D341Med (cell line): Measurements from ENCODE around the gene SLC35F1.

ENCODE experiments used
- DNase-seq: peaks from one replicate; pipeline ENCODE4 v3.0.0; 2012; ENCODE audit warnings: low spot score

SLC35F1 gene

DNA sequence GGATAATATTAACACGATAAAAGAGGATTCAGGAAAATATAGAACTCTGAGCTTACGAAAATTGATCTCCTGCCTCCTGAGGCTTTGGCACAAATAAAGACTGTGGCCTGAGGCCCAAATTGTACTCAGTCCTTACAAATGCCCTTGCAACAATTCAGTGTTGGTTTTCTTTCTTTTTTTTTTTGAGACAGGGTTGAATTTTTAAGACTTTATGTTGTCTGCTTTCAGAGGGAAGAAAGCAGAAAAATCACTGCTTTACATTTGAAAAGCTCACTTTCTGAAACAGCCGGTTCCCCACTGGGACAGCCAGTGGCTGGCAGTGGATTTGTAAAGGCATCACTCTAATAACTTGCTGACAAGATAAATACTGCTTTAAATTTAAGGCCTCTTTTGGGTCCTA lies 290.5 kb downstream of the SLC35F1 start:
- DNase-seq, result no peak

DNA sequence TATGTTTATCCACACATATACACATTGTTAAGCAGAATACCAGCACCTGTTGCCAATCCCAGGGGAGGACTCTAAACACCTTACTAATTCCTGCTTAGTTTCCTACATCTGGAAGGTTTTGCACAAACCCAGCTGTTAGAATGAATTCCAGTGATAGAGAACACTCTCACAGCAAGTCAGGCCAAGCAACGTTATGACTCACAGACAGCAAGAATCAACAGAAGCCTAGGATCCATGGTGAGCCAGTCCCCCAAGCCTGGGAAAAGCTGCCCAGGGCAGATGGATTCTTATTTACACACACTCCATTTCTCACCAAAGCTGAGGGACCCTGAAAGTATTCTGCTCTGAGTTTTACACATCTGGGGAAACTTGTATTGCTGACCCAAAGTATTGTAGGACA lies 291.7 kb downstream of the SLC35F1 start:
- DNase-seq, result no peak

DNA sequence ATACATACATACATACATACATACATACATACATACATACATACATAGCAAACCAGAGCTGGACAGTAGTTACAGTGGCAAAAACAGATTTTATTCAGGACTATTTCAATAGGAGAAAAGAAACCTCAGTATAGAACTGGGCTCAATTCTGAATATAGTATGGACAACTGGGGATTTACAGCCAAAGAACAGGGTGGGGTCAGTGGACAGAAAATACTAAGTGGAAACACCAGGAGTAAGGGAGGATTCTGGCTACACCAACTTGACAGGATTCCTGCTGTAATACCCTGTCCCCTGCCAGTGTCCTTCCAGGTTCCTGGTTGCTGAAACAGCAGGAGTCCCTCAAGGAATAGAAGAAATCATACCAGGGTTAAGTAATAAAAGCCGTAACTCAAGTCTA lies 293.1 kb downstream of the SLC35F1 start:
- DNase-seq, result no peak

DNA sequence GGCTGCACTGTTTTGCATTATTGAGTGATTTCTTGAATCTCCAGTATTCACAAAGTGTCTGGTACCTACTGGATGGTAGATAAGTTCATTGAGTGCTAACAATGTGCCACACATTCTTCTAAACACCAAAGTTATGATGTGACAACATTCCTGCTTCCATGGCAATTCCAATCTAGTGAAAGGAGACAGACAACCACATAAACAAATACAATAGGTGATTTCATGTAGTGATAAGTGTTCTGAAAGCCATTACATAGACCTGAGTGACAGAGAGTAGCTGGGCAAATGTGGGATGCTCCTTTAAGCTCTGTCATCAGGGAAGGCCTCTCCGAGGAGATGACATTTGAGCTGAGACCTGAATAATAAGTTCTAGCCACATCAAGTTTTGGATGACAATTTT lies 295.5 kb downstream of the SLC35F1 start:
- no peak for DNase-seq

DNA sequence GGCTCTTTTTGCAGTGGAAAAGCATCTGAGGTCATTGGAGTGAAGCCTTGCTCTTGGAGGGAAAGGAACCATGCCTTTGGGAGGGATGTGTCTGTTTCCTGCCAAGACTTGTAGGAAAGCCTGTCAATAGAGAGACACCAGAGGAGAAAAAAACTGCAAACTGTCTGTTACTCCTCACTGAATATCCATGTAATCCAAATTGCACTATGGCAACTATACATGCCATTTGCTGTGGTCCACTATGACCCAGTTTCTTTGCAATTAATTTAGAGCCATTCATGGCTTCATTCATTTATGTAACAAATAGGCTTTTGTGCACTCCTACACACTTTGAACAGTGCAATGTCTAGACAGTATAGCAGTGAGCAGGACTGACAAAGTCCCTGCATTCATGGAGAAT lies 296.5 kb downstream of the SLC35F1 start:
- no peak for DNase-seq

DNA sequence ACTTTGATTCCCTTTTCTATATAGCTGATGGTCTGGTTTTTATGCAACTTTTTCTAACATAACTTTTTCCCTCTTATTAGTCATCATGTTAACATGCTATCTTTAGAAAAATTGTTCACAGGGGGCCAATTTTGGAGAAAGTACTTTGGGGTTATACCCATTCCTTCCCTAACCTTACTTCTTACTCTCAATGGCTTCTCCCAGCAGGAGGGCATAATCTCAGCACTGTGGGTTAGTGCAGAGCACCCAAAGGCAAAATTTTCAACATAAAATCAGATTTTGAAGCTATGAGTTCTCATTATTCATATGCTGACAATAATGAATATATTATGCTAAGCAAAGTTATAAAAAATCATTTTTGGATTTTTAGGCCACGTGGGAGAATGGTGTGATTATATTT lies 299.2 kb downstream of the SLC35F1 start:
- DNase-seq, result no peak

DNA sequence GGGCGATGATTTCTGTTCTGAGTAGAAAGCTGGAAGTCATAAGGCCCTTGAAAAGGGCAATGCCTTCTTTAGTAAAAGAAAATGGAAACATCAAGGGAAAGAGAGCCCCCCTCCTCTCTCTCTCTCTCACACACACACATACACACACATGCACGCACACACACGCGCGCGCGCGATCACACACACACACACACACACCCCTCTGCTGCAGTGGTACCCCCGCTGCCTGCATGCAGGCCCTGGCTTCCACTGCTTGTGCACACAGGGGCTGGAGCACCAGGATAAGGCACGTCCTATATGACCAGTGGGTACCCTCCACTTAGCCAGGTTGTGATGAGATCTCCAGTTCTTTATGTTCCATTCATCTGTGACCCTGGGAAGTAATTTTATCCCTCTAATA lies 300.9 kb downstream of the SLC35F1 start:
- DNase-seq, result no peak

DNA sequence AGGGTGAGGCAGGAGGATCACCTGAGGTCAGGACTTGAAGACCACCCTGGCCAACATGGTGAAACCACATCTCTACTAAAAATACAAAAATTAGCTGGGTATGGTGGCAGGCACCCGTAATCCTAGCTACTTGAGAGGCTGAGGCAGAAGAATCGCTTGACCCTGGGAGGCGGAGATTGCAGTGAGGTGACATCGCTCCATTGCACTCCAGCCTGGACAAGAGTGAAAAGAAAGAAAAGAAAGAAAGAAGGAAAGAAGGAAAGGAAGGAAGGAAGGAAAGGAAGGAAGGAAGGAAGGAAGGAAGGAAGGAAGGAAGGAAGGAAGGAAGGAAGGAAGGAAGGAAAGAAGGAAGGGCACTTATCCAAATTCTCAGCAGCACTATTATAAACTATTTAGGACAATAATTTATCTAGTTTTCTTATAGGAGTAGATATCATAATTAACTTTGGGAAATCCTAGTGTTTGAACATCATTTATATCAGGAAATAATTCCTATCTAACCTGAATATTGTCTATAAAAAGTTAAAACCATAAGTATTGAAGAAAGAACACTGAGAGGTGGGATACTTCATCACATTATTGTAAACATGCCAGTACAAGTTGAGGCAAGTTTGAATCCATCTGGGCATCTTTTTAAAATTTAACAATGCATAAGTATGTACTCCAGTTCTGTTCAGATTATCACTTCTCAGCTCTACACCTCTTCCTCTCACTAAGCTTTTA lies 305.5 kb downstream of the SLC35F1 start:
- no peak for DNase-seq

DNA sequence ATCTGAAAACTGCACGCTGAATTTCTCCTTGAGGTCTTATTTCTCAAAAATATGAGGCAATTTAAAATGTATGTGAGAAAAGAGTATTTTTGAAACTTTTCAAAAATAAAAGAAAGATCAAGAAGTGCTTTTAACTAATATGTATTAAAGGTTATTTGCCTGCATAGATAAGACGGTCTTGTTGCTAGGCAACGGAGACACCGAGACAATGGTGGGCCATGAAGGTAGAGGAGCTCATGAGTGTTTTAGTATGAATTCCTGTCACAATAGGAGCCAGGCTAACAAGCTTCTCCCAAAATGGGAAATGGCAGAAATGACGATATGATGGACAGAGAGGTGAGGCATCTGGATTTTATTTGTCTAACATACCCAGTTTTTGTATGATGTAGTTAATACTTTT lies 308.2 kb downstream of the SLC35F1 start:
- DNase-seq, result no peak

DNA sequence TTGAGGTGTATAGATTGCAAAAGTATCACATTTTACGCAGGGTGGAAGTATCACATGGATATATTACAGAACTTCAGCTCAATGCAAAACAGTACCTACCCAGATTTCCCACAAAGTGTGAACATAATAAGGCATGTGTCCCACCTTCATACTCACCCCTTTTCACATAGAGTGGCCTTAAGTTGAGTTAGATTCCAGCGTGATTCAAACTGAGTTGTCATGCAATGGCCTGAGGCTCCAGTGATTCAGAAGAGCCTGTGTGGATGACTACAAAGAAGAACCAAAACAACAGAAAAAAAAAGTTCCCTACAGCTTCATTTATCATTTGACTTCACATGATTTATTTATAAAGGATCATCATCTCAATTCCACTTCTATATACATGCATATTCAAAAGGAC lies 309.7 kb downstream of the SLC35F1 start:
- DNase-seq, result no peak

DNA sequence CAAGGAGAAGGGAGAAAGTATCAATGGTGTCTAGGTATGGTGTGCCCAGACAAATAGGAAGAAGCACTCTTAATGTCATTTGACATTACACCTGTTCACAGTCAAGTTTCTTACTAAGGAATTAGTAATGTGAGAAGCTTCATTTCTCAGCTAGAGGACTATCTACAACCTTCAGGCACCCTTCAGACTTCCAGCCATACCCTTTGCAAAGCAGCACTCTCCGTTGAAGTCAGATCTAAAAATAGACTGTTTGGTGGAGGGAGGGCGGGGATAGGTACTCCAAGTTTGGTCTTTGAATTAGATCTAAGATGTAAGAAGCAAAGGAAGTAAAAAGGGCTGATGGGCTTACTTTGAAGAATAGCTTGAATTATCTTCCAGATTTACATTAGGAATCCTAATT lies 311.1 kb downstream of the SLC35F1 start:
- DNase-seq, result no peak

DNA sequence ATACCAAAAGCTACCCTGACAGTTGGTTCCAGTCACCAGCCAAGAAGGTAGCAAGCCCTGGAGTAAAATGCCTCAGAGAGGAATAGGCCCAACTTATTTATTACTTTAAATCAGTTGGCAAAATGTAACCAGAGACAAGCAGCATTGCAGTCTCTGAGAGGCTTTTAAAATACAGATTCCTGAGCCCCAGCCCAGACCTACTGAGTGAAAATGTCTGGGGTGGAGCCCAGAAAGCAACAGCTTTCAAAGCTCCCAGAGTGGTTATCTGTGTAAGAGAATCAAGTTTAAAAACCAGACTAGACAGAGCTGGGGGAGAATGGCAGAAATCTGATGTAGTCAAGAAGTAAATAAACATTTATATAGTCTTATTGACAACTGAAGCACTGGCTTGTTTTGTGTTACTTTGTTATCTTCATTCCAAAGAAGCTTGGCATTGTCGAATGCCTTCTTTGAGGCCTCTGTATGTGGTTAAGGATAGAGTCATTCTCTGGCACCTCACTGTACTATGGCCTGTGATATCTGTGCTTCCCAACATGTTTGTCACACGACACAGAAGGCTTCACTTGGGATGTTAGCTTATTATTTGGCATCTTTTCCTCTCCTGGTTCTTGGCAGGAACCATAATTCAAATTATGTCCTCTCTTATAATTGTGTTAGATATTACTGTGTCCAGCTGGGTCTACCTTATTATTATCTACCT lies 313.5 kb downstream of the SLC35F1 start:
- DNase-seq, result no peak

DNA sequence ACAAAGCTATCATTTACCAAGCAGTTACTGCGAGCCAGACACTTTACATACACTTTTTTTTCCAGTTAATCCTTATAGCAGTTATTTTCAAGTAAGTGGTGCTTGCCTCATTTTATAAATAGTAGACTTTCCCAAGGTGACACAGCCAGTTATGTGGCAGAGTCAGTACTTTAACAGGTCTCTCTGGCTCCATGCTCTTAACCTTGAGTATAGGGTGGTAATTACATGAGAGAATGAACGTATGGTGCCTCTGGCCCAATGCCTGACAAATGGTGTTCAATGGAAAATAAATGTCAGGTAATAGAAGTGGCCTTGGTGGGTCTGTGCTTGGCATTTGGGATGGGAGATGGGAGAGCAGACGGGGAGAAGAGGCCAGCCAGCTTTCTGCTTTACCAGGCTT lies 316.3 kb downstream of the SLC35F1 start:
- DNase-seq, result no peak

DNA sequence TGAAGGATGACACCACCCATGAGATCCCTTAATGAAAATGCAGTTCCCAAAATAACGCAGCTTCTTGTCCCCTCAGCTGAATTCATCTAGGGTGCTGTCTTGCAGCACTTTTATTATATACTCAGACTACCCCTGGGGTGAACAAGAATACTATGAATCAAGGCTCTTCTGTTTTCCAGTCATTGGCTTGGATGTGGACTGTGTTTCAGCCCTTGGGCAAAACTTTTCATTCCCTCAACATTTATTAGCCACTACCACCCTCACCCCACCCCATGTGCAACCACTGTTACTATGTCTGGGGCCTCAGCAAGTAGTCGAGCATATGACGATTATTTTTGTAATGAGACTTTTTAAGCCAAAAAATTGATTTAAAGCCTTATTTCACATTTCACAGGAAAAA lies 321.8 kb downstream of the SLC35F1 start:
- DNase-seq, result no peak

DNA sequence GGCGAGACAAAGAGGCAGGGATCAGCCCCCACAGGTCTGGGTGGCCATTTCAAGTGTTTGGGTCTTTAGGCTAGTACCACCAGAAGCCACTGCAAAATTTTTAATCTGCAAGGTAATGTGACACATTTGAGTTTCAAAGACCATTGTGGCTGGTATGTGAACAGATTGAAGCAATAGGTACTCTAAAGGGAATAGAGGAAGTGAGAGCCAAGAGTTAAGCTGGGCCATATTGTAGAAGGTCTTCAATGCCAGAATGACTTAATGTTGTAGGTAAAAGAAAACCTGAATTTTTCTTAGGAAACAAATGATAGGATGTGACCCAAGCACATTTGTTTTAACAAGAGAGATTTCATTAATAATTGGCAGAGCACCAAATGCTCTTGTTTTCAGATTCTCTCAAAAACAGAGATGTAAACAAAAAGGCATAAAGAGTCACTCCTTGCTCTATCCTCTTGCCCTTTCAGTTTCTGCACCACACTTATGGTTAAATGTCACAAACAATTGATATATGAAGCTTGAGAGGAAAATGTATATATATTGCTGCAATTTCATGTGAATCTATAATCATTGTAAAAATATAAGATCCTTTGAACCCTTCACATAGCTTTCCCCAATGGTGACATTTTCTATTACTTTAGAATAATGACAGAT lies 333.9 kb downstream of the SLC35F1 start:
- DNase-seq, result no peak

DNA sequence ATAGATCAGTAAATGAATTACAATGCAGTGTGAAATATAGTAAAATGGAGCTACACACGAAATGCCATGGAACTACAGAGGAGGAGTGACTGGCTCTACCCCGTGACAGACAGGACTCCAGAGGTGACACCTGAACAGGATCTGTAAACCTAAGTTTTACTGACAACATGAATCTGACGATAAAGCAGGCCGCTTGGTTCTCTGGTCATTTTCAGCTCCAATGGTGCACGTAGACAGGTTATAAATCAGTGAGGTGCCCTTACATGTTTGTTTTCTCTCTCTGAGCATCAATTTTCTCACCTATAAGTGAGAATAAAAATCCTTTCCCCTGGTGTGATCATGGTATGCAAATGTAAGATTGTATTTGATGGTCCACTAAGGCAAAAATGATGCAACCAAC lies 339.3 kb downstream of the SLC35F1 start:
- no peak for DNase-seq

DNA sequence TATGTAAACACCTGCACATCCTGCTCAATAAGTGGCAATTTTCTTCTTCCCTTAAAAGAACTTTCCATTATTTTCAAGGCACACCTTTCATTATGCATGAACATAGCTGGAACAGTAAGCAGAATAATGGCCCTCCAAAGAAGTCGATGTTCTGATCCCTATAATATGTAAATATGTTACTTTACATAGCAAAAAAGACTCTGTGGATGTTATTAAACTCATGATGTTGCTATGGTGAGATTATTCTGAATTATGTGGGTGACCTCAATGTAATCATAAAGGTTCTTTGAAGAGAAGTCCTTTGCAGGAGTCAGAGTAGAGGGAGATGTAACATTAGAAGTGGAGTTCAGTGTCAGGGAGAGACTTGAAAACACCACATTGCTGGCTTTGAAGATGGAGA lies 341.1 kb downstream of the SLC35F1 start:
- no peak for DNase-seq

DNA sequence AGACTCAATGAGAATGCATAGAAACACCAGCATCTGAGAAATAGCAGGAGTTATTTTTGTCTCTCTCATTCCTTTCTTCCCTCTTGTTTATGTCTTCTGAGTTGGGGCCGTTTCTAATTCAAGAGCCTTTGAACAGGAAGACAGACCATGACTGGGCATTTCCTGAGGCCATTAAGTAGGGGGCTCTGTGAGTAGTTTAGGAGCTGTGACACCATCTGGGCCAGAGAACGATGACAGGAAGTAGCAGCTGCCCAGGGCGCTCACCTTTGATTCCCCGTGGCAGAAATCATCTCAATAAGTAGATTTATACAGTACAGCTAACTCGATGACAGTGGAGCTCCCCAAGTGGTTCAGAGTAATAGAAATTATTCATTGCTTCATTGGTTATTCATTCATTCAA lies 342.6 kb downstream of the SLC35F1 start:
- DNase-seq, result no peak

DNA sequence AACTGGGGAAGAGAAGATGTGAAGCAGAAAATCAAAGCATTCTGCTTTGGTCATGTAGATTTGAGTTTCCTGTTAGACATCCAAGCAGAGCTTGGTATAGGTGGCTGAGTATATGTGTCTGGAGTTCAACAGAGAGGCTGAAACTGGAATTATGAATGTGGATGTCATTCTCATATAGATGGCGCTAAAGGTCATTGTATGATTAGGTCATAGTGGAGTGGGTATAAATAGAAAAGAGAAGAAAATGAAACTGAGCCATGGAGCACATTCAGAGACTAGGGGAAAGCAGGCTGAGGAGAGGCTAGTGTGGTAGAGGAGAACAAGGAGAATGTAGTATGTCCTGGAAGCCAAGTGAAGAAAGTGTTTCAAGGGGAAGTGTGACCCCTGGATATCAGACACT lies 345.4 kb downstream of the SLC35F1 start:
- no peak for DNase-seq

DNA sequence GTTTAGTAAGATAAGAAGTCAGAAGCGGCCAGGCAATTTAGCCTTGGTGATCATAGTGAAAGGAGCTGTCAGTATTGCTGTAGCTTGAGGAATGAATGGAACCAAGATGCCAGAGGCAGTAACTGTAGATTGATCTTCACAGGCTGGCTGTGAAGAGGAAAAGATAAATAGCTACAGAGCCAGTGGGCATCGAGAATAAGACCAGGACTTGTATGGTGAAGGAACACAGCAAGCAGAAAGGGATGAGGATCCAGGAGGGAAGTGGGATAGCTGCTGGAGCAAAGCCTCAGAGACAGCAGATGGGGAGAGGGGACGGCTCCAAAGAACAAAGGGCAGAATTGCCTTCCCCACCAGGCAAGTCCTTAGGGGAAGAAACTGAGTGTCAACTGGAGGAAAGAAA lies 346.7 kb downstream of the SLC35F1 start:
- DNase-seq, result no peak

DNA sequence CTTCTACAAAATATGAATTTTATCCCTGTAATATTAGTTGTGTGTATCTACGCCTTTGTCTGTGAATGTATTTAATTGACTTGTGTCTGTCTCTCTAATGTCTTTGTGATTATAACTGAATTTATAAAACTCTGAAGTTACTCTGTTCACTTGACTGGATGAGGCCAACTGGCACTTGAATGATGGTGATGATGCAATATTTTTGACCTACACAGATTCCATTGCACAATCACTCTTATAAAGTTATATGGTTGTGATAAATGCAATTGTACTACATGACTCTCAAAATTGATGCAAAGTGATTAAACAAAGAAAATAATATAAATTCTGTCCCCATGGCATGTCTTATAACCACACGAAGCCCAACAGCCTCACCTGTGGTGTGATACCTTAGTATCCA lies 353.8 kb downstream of the SLC35F1 start:
- DNase-seq, result no peak

DNA sequence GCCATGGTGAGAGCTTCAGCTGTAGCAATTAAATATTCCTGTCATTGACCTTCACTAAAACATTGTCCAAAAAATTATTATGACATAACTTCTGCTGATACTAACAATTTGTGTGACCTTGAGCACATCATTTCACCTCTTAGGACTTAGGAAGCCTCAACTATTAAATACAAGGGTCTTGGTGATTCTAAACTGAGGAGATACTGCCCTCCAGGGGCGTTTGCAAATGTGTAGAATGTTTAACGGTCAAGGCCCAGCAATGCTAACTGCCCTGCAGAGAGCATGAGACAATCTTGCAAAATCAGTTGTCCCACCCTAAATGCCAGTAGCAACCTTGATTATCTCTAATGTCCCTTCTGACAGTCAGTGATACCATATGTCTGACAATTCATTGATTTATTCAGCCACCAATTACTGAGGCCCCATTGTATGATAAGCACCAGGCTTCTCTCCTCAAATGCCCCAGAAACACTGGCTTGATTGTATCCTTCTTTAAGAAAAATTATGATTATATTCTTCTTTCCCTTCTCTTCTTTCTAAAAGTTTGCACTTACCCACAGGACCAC lies 356.9 kb downstream of the SLC35F1 start:
- DNase-seq, result no peak

DNA sequence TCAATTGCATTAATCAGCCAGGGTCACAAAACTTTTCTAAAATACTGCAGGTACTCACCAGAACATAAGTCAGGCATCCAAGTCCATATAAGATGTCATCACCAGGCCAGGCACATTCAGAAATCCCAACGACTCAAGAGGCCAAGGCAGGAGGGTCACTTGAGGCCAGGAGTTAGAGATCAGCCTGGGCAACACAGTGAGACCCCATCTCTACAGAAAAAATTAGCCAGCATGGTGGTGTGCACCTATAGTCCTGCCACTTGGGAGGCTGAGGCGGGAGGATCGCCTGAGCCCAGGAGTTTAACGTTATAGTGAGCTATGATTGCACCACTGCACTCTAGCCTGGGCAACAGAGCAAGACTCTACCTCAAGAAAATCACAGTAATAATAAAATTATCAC lies 362.6 kb downstream of the SLC35F1 start:
- DNase-seq, result no peak
